ENCODE data around the gene MTG2.

GRCh38 chr20:62200491-62201172, 17.8 kb downstream of the MTG2 start:
- TF ChIP-seq CTCF (IDR thresholded peaks at IDR 0.05), result no peak
- TF ChIP-seq POLR2A (IDR thresholded peaks at IDR 0.05), result no peak
